Panc1 (cell line): ENCODE results near the gene ROCK2. TPM values are rescaled to one million over a fixed set of nuclear protein-coding genes. Genes with fewer than 3 reads are reported as not detected.

Experiments
- ATAC-seq: fragments of 200-7000 bp; cut with Tn5 transposase; 2 replicates; pipeline ENCODE4 v1.9.1; 2020; ENCODE audit warnings: mild to moderate bottlenecking, moderate library complexity
- Bru-seq: library from RNA; stranded (reverse); fragments of 400-500 nt; gene quantifications from one replicate; lab custom pipeline; 2021; lab: Mats Ljungman, UMichigan
- BruChase-seq, 2 experiments: library from RNA; stranded (reverse); fragments of 400-500 nt; gene quantifications; one replicate each; lab custom pipeline; 2021; lab: Mats Ljungman, UMichigan
- BruUV-seq: library from RNA; stranded (reverse); fragments of 400-500 nt; replicated peaks from 2 replicates; lab custom pipeline; 2021; lab: Mats Ljungman, UMichigan
- CTCF ChIA-PET: fragments of 300-600 bp; sonication (Branson Sonifier 250); formaldehyde crosslinking; loops from one replicate; lab custom pipeline; 2022; ENCODE audit warnings: antibody characterized with exemption; lab: Charles Lee
- POLR2A ChIA-PET: fragments of 300-600 bp; sonication (Branson Sonifier 250); formaldehyde crosslinking; loops from one replicate; lab custom pipeline; 2022; ENCODE audit warnings: antibody characterized with exemption; lab: Charles Lee
- DNase-seq: peaks from one replicate; pipeline ENCODE4 v3.0.0-alpha.2; 2010; ENCODE audit warnings: low read depth, low spot score
- H3K27ac ChIP-seq: 2 replicates; pipeline ENCODE4 v1.5.1; 2011; ENCODE audit warnings: mild to moderate bottlenecking, low read length, inconsistent platforms
- H3K27me3 ChIP-seq: fragments of 200-500 bp; sonication (Bioruptor generic); 2 replicates; pipeline ENCODE4 v1.6.0; 2014; ENCODE audit warnings: low read length, inconsistent platforms; ENCODE audit not compliant: control insufficient read depth, insufficient read depth
- H3K36me3 ChIP-seq: fragments of 200-500 bp; sonication (Bioruptor generic); 2 replicates; pipeline ENCODE4 v1.5.1; 2014; ENCODE audit warnings: inconsistent platforms, mild to moderate bottlenecking, low read length, moderate library complexity; ENCODE audit not compliant: control insufficient read depth, insufficient read depth
- H3K4me1 ChIP-seq: 2 replicates; pipeline ENCODE4 v1.5.1; 2011; ENCODE audit warnings: inconsistent platforms, mild to moderate bottlenecking, low read length, moderate library complexity; ENCODE audit not compliant: control insufficient read depth, insufficient read depth
- H3K4me3 ChIP-seq, 2 experiments: 2 replicates each; pipeline ENCODE4 v1.5.1; 2011 to 2012; ENCODE audit warnings: low read depth in 2 of 2, low read length in 2 of 2, mild to moderate bottlenecking in 2 of 2, inconsistent platforms in 1 of 2, moderate library complexity in 1 of 2
- H3K9me3 ChIP-seq: fragments of 200-500 bp; sonication (Bioruptor generic); 2 replicates; pipeline ENCODE4 v1.5.1; 2014; ENCODE audit warnings: low read depth, mild to moderate bottlenecking, inconsistent platforms, low read length, moderate library complexity; ENCODE audit not compliant: control insufficient read depth, insufficient read depth
- CTCF ChIP-seq: fragments of 450-650 bp; IDR thresholded peaks from 2 replicates; pipeline ENCODE4 v1.5.1; 2017; ENCODE audit warnings: mild to moderate bottlenecking
- POLR2AphosphoS5 ChIP-seq: IDR thresholded peaks from 2 replicates; pipeline ENCODE4 v1.6.1; 2012; ENCODE audit warnings: mild to moderate bottlenecking, low read depth, low read length, moderate library complexity
- REST ChIP-seq, 2 experiments: IDR thresholded peaks; 2 replicates each; pipeline ENCODE4 v1.6.1; 2011 to 2012; ENCODE audit warnings: low read depth in 2 of 2, control low read depth in 1 of 2, low read length in 1 of 2, mild to moderate bottlenecking in 1 of 2, moderate library complexity in 1 of 2; ENCODE audit not compliant: insufficient read depth in 1 of 2
- SIN3A ChIP-seq: IDR thresholded peaks from 2 replicates; pipeline ENCODE4 v1.6.1; 2012; ENCODE audit warnings: low read depth, mild to moderate bottlenecking, low read length, moderate library complexity, borderline replicate concordance; ENCODE audit not compliant: insufficient read depth
- TCF7L2 ChIP-seq: IDR thresholded peaks from 2 replicates; pipeline ENCODE4 v1.6.1; 2011; ENCODE audit warnings: mild to moderate bottlenecking, low read depth, low read length, inconsistent platforms
- in situ Hi-C: cut with HindIII; loops from 2 replicates; pipeline ENCODE4 v1.10.0; 2016; ENCODE audit warnings: low sequenced_read_pairs, low pct_unique_long_range_greater_than_20kb
- intact Hi-C: fragments of 100-400 bp; cut with micrococcal nuclease; formaldehyde crosslinking; loops from one replicate; pipeline ENCODE4 v1.10.0; 2022; ENCODE audit not compliant: unreplicated experiment
- long read RNA-seq: library from polyadenylated mRNA; unstranded; transcript quantifications from one replicate; pipeline ENCODE4 v2.0.0, GENCODE V29; 2021; ENCODE audit not compliant: unreplicated experiment
- polyA plus RNA-seq: library from polyadenylated mRNA; unstranded; fragments of >200 nt; gene quantifications from one replicate; pipeline ENCODE4 v1.2.1, GENCODE V29; 2012; ENCODE audit warnings: missing spikeins; ENCODE audit not compliant: insufficient read length
- total RNA-seq: library from RNA; stranded (reverse); gene quantifications from one replicate; pipeline ENCODE4 v1.2.1, GENCODE V29; 2021; ENCODE audit not compliant: unreplicated experiment

ROCK2 gene
- total RNA-seq (47.9 TPM), Bru-seq, nascent RNA (percentile 91 among the genes with signal in this experiment), BruChase-seq, experiment 1, labeled RNA remaining after a 2-hour chase (percentile 86 among the genes with signal in this experiment), BruChase-seq, experiment 2, labeled RNA remaining after a 6-hour chase (percentile 91 among the genes with signal in this experiment)
- polyA plus RNA-seq, result 12.2 TPM
- long read RNA-seq, full-length matches to known transcripts, result 36 of 184 reads
- long read RNA-seq, partial matches to known transcripts, result 105 of 184 reads
- long read RNA-seq, other reads (novel, unspliced or antisense), result 43 of 184 reads

- no TSS peak for BruUV-seq
- POLR2A ChIA-PET, result interaction anchor here (0.6 kb wide), 1 partner anchor 896 kb away, joined by 5 read pairs; no protein-coding TSS in a partner anchor
- CTCF ChIA-PET, result interaction anchor here (1.0 kb wide), 1 partner anchor 211 kb away, joined by 3 read pairs; a partner anchor contains a TSS
- peaks cover 38% of the 10 kb centered on the region for H3K4me1 ChIP-seq
- H3K27me3 ChIP-seq, result no peaks in the 10 kb centered on the region
- no peaks in the 10 kb centered on the region for H3K36me3 ChIP-seq
- H3K9me3 ChIP-seq, result no peaks in the 10 kb centered on the region
- H3K4me3 ChIP-seq, result peak within 1 kb of the TSS; percentile 90 to 95
- intact Hi-C loops (loop anchor here (5.0 to 10.0 kb wide), 2 partner anchors 68 to 110 kb away; no protein-coding TSS in a partner anchor), in situ Hi-C loops (no loop called here)
- peak within 1 kb of the TSS; percentile 93 for H3K27ac ChIP-seq
- DNase-seq (no peak), ATAC-seq (peak; percentile 88)
- TF ChIP-seq CTCF (no peak), POLR2AphosphoS5 (peak; percentile 66)
Observed at GRCh38 chr2:11344342-11344955, at the start of gene ROCK2. Gene ROCK2, minus strand, starts transcription at chr2:11344636. Its CDS starts 500 bp downstream, at chr2:11344136.

GRCh38 chr2:11393711-11394236, 49.3 kb upstream of the ROCK2 start:
- ChIA-PET POLR2A (no interaction called here), CTCF (no interaction called here)
- ATAC-seq (no peak), DNase-seq (no peak)
- H3K4me1 ChIP-seq, result peaks cover 11% of the 10 kb centered on the region; the same call in 1 of the 2 replicates
- TF ChIP-seq CTCF (no peak), REST (IDR thresholded peaks at IDR 0.05; ENCODE audit: insufficient read depth in 1 of 2, low read depth in 2 of 2, low read length in 1 of 2) (no peak), TCF7L2 (no peak), SIN3A (no peak), POLR2AphosphoS5 (no peak)
- intact Hi-C loops, result no loop called here
- in situ Hi-C loops, result no loop called here
- no peaks in the 10 kb centered on the region for H3K36me3 ChIP-seq
- H3K27me3 ChIP-seq, result no peaks in the 10 kb centered on the region
- no TSS peak for BruUV-seq
- H3K27ac ChIP-seq, result no peak overlapping the region
- no peaks in the 10 kb centered on the region for H3K9me3 ChIP-seq
- H3K4me3 ChIP-seq, result no peak overlapping the region
